VCaP (cell line): ENCODE measurements around the gene GABARAPL1.

ENCODE experiments used
- H3K27ac ChIP-seq: fragments of 450-650 bp; 2 replicates; pipeline ENCODE4 v1.5.1; 2017
- CTCF ChIP-seq: fragments of 450-650 bp; conservative IDR thresholded peaks from 2 replicates; pipeline ENCODE4 v1.5.1; 2017; ENCODE audit warnings: mild to moderate bottlenecking, moderate library complexity

Gene GABARAPL1

GRCh38 chr12:10207136-10207535 is 5.5 kb upstream of the GABARAPL1 start:
- TF ChIP-seq CTCF, result no peak
- no peak overlapping the region for H3K27ac ChIP-seq

- no peak overlapping the region for H3K27ac ChIP-seq
- no peak for TF ChIP-seq CTCF
Measured at GRCh38 chr12:10210225-10210624, 2.5 kb upstream of the GABARAPL1 start.

- no peak for TF ChIP-seq CTCF
- peak overlapping the region; percentile 88 for H3K27ac ChIP-seq
Measured at GRCh38 chr12:10211101-10211939, 1.4 kb upstream of the GABARAPL1 start.

- no peak for TF ChIP-seq CTCF
- H3K27ac ChIP-seq, result peak overlapping the region; percentile 88
Measured at GRCh38 chr12:10211940-10212738, 538 bp upstream of the GABARAPL1 start.

- peak overlapping the region; percentile 88 for H3K27ac ChIP-seq
- TF ChIP-seq CTCF, result no peak
Measured at GRCh38 chr12:10213168-10214135, 775 bp downstream of the GABARAPL1 start.

- H3K27ac ChIP-seq, result peak overlapping the region; percentile 88
Measured at GRCh38 chr12:10214136-10214894, 1.6 kb downstream of the GABARAPL1 start.

More at GRCh38 chr12:10214136-10214894, 1.6 kb downstream of the GABARAPL1 start:
- no peak for TF ChIP-seq CTCF
